Endothelial cell of umbilical vein (primary cell): Measurements from ENCODE around the gene HOXD8. TPM values are rescaled to one million over a fixed set of nuclear protein-coding genes. Genes with fewer than 3 reads are reported as not detected.

Experiments
- BruUV-seq: library from RNA; stranded (reverse); fragments of 400-500 nt; replicated peaks from 2 replicates; lab custom pipeline; 2021; lab: Mats Ljungman, UMichigan
- CTCF ChIA-PET: fragments of 300-600, 350-600 bp; sonication (Branson Sonifier 250); formaldehyde crosslinking; loops from one replicate; lab custom pipeline; 2021; ENCODE audit warnings: antibody characterized with exemption, inconsistent platforms; lab: Charles Lee
- POLR2A ChIA-PET: fragments of 300-600, 350-600 bp; sonication (Branson Sonifier 250); formaldehyde crosslinking; loops from one replicate; lab custom pipeline; 2021; ENCODE audit warnings: antibody characterized with exemption, inconsistent platforms; lab: Charles Lee
- DNase-seq: peaks from one replicate; pipeline ENCODE4 v3.0.0-alpha.2; 2011; ENCODE audit warnings: low read depth, low spot score
- FAIRE-seq: peaks from 2 replicates; lab custom pipeline; 2011; peaks lifted over from hg19 to GRCh38; lab: Jason Lieb, UNC
- H2AFZ ChIP-seq: 2 replicates; pipeline ENCODE4 v1.6.0; 2012; ENCODE audit warnings: low read depth, low read length, control low read depth, inconsistent platforms
- H3K27ac ChIP-seq: 2 replicates; pipeline ENCODE4 v1.5.1; 2011; ENCODE audit warnings: low read depth, mild to moderate bottlenecking, control low read depth, low read length, moderate library complexity; ENCODE audit not compliant: insufficient read depth
- H3K27me3 ChIP-seq, 2 experiments: 2 replicates each; pipeline versions ENCODE4 v1.6.0 to v1.6.1; 2011; ENCODE audit warnings: low read length in 2 of 2, mixed read lengths in 1 of 2; ENCODE audit not compliant: control insufficient read depth in 2 of 2, insufficient read depth in 2 of 2
- H3K36me3 ChIP-seq, 2 experiments: 2 replicates in 1 of 2; 3 replicates in 1 of 2; pipeline ENCODE4 v1.5.1; 2011; ENCODE audit warnings: low read length in 2 of 2, mild to moderate bottlenecking in 1 of 2, moderate library complexity in 1 of 2; ENCODE audit not compliant: control insufficient read depth in 2 of 2, insufficient read depth in 2 of 2; ENCODE audit errors: extremely low read depth in 1 of 2
- H3K4me1 ChIP-seq: 3 replicates; pipeline ENCODE4 v1.5.1; 2011; ENCODE audit warnings: mild to moderate bottlenecking, low read length; ENCODE audit not compliant: control insufficient read depth, insufficient read depth; ENCODE audit errors: extremely low read depth
- H3K4me2 ChIP-seq: 2 replicates; pipeline ENCODE4 v1.6.1; 2011; ENCODE audit warnings: low read length, control low read depth, mixed read lengths; ENCODE audit not compliant: insufficient read depth
- H3K4me3 ChIP-seq, 3 experiments: fragments of 200-600 bp in 1 of 3; sonication (generic), shearing (Covaris generic) in 1 of 3; replicated peaks in 1 of 3; 2 replicates each; pipeline ENCODE4 v1.5.1; 2011 to 2016; ENCODE audit warnings: control low read depth in 3 of 3, low read length in 3 of 3, mild to moderate bottlenecking in 2 of 3, inconsistent platforms in 1 of 3, low read depth in 1 of 3, moderate library complexity in 1 of 3; ENCODE audit not compliant: insufficient read depth in 1 of 3
- H3K79me2 ChIP-seq: 2 replicates; pipeline ENCODE4 v1.6.0; 2012; ENCODE audit warnings: low read length, inconsistent platforms; ENCODE audit not compliant: control insufficient read depth, insufficient read depth
- H3K9ac ChIP-seq: replicated peaks from 2 replicates; pipeline ENCODE3; 2011; ENCODE audit warnings: low read length, control low read depth; ENCODE audit not compliant: insufficient read depth; ENCODE audit errors: extremely low read depth
- H3K9me1 ChIP-seq: replicated peaks from 3 replicates; pipeline ENCODE4 v1.6.0; 2011; ENCODE audit warnings: mild to moderate bottlenecking, low read length; ENCODE audit not compliant: control insufficient read depth, insufficient read depth; ENCODE audit errors: extremely low read depth
- H3K9me3 ChIP-seq: replicated peaks from 2 replicates; pipeline ENCODE4 v1.5.1; 2012; ENCODE audit warnings: low read length, inconsistent platforms; ENCODE audit not compliant: control insufficient read depth, insufficient read depth
- H4K20me1 ChIP-seq: replicated peaks from 2 replicates; pipeline ENCODE3; 2011; ENCODE audit warnings: mild to moderate bottlenecking, low read length; ENCODE audit not compliant: control insufficient read depth, insufficient read depth; ENCODE audit errors: extremely low read depth
- EZH2 ChIP-seq: IDR thresholded peaks from 2 replicates; pipeline ENCODE4 v1.6.1; 2012; ENCODE audit warnings: borderline replicate concordance, low read depth, mild to moderate bottlenecking, moderate library complexity, low read length, inconsistent platforms; ENCODE audit not compliant: severe bottlenecking
- GATA2 ChIP-seq: IDR thresholded peaks from 2 replicates; pipeline ENCODE4 v1.7.0; 2011; ENCODE audit warnings: low read depth, mild to moderate bottlenecking, moderate library complexity, mixed read lengths, low read length; ENCODE audit not compliant: insufficient read length, insufficient read depth
- JUN ChIP-seq: IDR thresholded peaks from 2 replicates; pipeline ENCODE4 v1.6.1; 2011; ENCODE audit warnings: borderline replicate concordance, low read depth; ENCODE audit not compliant: insufficient read length, insufficient read depth
- MYC ChIP-seq: IDR thresholded peaks from one replicate; pipeline ENCODE4 v1.6.1; 2011; ENCODE audit warnings: mild to moderate bottlenecking, low read depth, low read length
- POLR2A ChIP-seq: IDR thresholded peaks from 2 replicates; pipeline ENCODE4 v1.6.1; 2012; ENCODE audit warnings: low read depth, mild to moderate bottlenecking, control low read depth, low read length
- POLR2AphosphoS5 ChIP-seq: IDR thresholded peaks from 2 replicates; pipeline ENCODE4 v1.6.1; 2012; ENCODE audit warnings: low read depth, mild to moderate bottlenecking, control low read depth, low read length, moderate library complexity; ENCODE audit not compliant: insufficient read depth
- dilution Hi-C: fragments of 300-500 bp; cut with MboI; formaldehyde crosslinking; loops from one replicate; pipeline ENCODE4 v1.15.0; 2019; ENCODE audit warnings: low sequenced_read_pairs; ENCODE audit not compliant: extremely low pct_ligation_motif_present
- intact Hi-C: fragments of 100-400 bp; cut with micrococcal nuclease; formaldehyde crosslinking; loops from one replicate; pipeline ENCODE4 v1.10.0; 2022
- polyA plus RNA-seq, 4 experiments: library from polyadenylated mRNA; depleted of rRNA in 3 of 4; stranded (reverse) in 3 of 4; unstranded in 1 of 4; fragments of >200 nt; gene quantifications; 2 replicates each; pipeline versions ENCODE4 v1.2.1 to v1.2.3, GENCODE V29; 2011 to 2012; ENCODE audit warnings: missing spikeins in 1 of 4
- total RNA-seq: library from RNA; stranded (reverse); gene quantifications from 2 replicates; pipeline ENCODE4 v1.2.3, GENCODE V29; 2021
- TF ChIP-seq, protein P1 (sequence below), 2 donors: IDR thresholded peaks; 1 replicate in 1 of 2; 2 replicates in 1 of 2; pipeline ENCODE4 v1.5.1; 2011; ENCODE audit warnings: low read length in 2 of 2, mild to moderate bottlenecking in 2 of 2, moderate library complexity in 2 of 2, control low read depth in 1 of 2, inconsistent platforms in 1 of 2, low read depth in 1 of 2; ENCODE audit not compliant: insufficient read depth in 1 of 2; ENCODE audit errors: extremely low read depth in 1 of 2
- TF ChIP-seq, protein P2 (sequence below): IDR thresholded peaks from 2 replicates; pipeline ENCODE4 v1.6.1; 2011; ENCODE audit not compliant: insufficient read depth, insufficient read length

Gene HOXD8
- total and polyA plus RNA-seq, 2 donors (not counting 3 experiments of a cell fraction or from before 2014, with no cell fraction given): 6.4 to 15.6 TPM

DNA sequence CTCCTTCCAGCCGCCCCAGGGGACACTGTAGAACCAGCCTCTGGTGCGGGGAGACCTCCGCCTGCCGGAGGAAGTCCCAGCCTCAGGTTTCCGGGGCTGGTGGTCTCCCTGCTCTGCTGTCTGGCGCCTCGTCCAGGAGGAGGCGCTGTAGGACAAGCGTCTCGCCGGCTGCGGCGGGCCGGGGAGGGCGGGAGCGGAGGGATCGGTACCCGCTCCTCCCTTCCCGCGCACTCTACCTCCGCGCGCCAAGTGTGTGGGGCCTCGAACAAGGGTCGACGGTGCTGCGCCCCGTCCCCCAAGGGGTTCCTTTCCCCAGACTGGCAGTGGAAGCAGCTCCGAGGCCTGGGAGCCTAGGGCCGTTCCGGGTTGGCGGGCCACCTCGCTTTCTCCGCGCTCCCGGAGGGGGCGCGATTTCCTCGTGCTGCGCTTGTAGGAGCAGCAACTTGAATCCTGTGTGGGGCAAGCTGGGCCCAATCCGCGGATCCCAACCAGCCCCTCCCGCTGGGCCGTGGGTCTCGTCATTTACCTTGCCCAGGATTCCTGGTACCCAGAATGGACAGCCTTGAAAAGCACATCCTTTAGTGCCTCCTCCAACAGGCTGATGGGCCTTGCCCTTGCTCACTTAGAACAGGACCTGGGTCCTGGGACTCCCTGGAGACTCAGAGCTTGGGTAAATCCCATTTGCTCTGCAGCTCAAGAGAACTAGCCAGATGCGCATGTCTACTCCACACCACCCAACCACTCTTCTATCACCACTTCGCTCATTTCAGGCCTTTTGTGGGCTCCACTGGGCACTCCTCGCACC, 11.2 kb downstream of the HOXD8 start:
- ChIA-PET CTCF (interaction anchor here (0.6 to 9.3 kb wide), 54 partner anchors 10 to 1173 kb away, joined by 3 to 338 read pairs (median 4); partner anchors contain the start of genes HOXD1, HOXD8 and MTX2), POLR2A (interaction anchor here (0.9 to 2.5 kb wide), 3 partner anchors 47 to 413 kb away, joined by 3 to 13 read pairs (median 3); no protein-coding TSS in a partner anchor)
- Histone ChIP-seq H3K9me1 (no peaks in the 10 kb centered on the region), H3K4me2 (peak overlapping the region; percentile 23), H3K27ac (peak overlapping the region; percentile 56), H2AFZ (peak overlapping the region; percentile 68), H3K9me3 (no peaks in the 10 kb centered on the region), H3K4me3 (peak overlapping the region; percentile 16 to 51 (median 39)), H3K79me2 (peaks cover 76% of the 10 kb centered on the region), H3K4me1 (peaks cover 30% of the 10 kb centered on the region), H3K36me3 (no peaks in the 10 kb centered on the region), H3K9ac (peak overlapping the region; percentile 33), H4K20me1 (no peaks in the 10 kb centered on the region), H3K27me3 (no peaks in the 10 kb centered on the region)
- DNase-seq (peak; percentile 82), FAIRE-seq (peak; percentile 52)
- intact Hi-C loops: loop anchor here (1.0 to 2.0 kb wide), 9 partner anchors 38 to 512 kb away; partner anchors contain the start of genes HOXD1 and MTX2
- BruUV-seq: no TSS peak
- TF ChIP-seq EZH2 (no peak), POLR2AphosphoS5 (peak; percentile 75), MYC (no peak), POLR2A (peak; percentile 58), JUN (no peak), GATA2 (no peak)
- TF ChIP-seq, protein P1, sequence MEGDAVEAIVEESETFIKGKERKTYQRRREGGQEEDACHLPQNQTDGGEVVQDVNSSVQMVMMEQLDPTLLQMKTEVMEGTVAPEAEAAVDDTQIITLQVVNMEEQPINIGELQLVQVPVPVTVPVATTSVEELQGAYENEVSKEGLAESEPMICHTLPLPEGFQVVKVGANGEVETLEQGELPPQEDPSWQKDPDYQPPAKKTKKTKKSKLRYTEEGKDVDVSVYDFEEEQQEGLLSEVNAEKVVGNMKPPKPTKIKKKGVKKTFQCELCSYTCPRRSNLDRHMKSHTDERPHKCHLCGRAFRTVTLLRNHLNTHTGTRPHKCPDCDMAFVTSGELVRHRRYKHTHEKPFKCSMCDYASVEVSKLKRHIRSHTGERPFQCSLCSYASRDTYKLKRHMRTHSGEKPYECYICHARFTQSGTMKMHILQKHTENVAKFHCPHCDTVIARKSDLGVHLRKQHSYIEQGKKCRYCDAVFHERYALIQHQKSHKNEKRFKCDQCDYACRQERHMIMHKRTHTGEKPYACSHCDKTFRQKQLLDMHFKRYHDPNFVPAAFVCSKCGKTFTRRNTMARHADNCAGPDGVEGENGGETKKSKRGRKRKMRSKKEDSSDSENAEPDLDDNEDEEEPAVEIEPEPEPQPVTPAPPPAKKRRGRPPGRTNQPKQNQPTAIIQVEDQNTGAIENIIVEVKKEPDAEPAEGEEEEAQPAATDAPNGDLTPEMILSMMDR (IDR thresholded peaks at IDR 0.05; ENCODE audit: extremely low read depth in 1 of 2, insufficient read depth in 1 of 2, low read depth in 1 of 2, low read length in 2 of 2): peak; percentile 80 to 83
- TF ChIP-seq, protein P2, sequence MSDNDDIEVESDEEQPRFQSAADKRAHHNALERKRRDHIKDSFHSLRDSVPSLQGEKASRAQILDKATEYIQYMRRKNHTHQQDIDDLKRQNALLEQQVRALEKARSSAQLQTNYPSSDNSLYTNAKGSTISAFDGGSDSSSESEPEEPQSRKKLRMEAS: peak; percentile 23
- dilution Hi-C loops: loop anchor here (25.0 kb wide), 1 partner anchor 497 kb away; no protein-coding TSS in a partner anchor
